GM13977 (cell line): Measurements from ENCODE around the gene FCER1G.

Source experiments
- DNase-seq: peaks from one replicate; pipeline ENCODE4 v3.0.0; 2012; ENCODE audit warnings: low spot score
- CTCF ChIP-seq: IDR thresholded peaks from 2 replicates; pipeline ENCODE4 v1.5.1; 2012; ENCODE audit warnings: mild to moderate bottlenecking, control low read depth; ENCODE audit not compliant: insufficient read depth; ENCODE audit errors: extremely low read depth, missing control alignments
- in situ Hi-C: fragments of 300-500 bp; cut with MboI; formaldehyde crosslinking; loops from one replicate; pipeline ENCODE4 v1.12.0; 2022; ENCODE audit warnings: low sequenced_read_pairs, low pct_unique_long_range_greater_than_20kb, mixed read lengths, inconsistent platforms; ENCODE audit not compliant: unreplicated experiment

Gene FCER1G

GRCh38 chr1:161200992-161201835 lies 13.9 kb upstream of the FCER1G start:
- in situ Hi-C loops = no loop called here
- no peak for DNase-seq
- TF ChIP-seq CTCF = no peak

GRCh38 chr1:161201836-161202712 lies 13.0 kb upstream of the FCER1G start, which contains the start of gene NDUFS2:
TSS of gene NDUFS2 (plus strand) at chr1:161202367. CDS start at chr1:161202386, 19 bp downstream.
- DNase-seq = peak; percentile 95
- in situ Hi-C loops = no loop called here
- TF ChIP-seq CTCF = peak; percentile 31

- in situ Hi-C loops = no loop called here
- no peak for DNase-seq
- TF ChIP-seq CTCF = no peak
Measured at GRCh38 chr1:161206411-161207140, 8.5 kb upstream of the FCER1G start.

GRCh38 chr1:161207173-161207572 lies 7.9 kb upstream of the FCER1G start:
- TF ChIP-seq CTCF = no peak
- in situ Hi-C loops = no loop called here
- DNase-seq = no peak

- TF ChIP-seq CTCF = peak; percentile 90
- peak; percentile 66 for DNase-seq
- in situ Hi-C loops = loop anchor here (10.0 kb wide), 1 partner anchor 165 kb away; no protein-coding TSS in a partner anchor
Measured at GRCh38 chr1:161209790-161210409, 5.2 kb upstream of the FCER1G start.
